Measurements from ENCODE around the gene CASK. TPM values are rescaled to one million over a fixed set of nuclear protein-coding genes. Genes with fewer than 3 reads are reported as not detected.

CASK gene
- polyA plus RNA-seq, 1 donor from 2014 or later = 58.3 TPM

GRCh38 chrX:41688835-41689234 lies 234.5 kb downstream of the CASK start, which contains the start of gene GPR34:
TSS of gene GPR34 (plus strand) at chrX:41688973. CDS start at chrX:41695634, 6,661 bp downstream.
- H4K20me1 ChIP-seq (ENCODE audit: insufficient read depth) = no peaks in the 10 kb centered on the region
- H3K9me3 ChIP-seq (ENCODE audit: low read length) = no peaks in the 10 kb centered on the region
- no peaks in the 10 kb centered on the region for H3F3A ChIP-seq (ENCODE audit: insufficient read depth, low read length, poor library complexity, severe bottlenecking)
- H3K4me3 ChIP-seq (ENCODE audit: low read length) = no peak within 1 kb of the TSS
- H3K9me2 ChIP-seq (ENCODE audit: insufficient read depth, low read length) = no peaks in the 10 kb centered on the region
- TF ChIP-seq RAD21 (conservative IDR thresholded peaks at IDR 0.05) (no peak), MXI1 (conservative IDR thresholded peaks at IDR 0.05; ENCODE audit: poor library complexity, severe bottlenecking) (no peak), EP300 (conservative IDR thresholded peaks at IDR 0.05; ENCODE audit: poor library complexity, severe bottlenecking) (no peak), EZH2 (IDR thresholded peaks at IDR 0.05; ENCODE audit: borderline replicate concordance, insufficient read depth, low read length, poor library complexity, severe bottlenecking) (no peak), CTCF (IDR thresholded peaks at IDR 0.05; ENCODE audit: poor library complexity, severe bottlenecking) (no peak), SMC3 (conservative IDR thresholded peaks at IDR 0.05; ENCODE audit: poor library complexity) (no peak), TAF1 (IDR thresholded peaks at IDR 0.05; ENCODE audit: low read depth) (no peak), POLR2AphosphoS5 (IDR thresholded peaks at IDR 0.05) (no peak)
- TF ChIP-seq, protein P1, sequence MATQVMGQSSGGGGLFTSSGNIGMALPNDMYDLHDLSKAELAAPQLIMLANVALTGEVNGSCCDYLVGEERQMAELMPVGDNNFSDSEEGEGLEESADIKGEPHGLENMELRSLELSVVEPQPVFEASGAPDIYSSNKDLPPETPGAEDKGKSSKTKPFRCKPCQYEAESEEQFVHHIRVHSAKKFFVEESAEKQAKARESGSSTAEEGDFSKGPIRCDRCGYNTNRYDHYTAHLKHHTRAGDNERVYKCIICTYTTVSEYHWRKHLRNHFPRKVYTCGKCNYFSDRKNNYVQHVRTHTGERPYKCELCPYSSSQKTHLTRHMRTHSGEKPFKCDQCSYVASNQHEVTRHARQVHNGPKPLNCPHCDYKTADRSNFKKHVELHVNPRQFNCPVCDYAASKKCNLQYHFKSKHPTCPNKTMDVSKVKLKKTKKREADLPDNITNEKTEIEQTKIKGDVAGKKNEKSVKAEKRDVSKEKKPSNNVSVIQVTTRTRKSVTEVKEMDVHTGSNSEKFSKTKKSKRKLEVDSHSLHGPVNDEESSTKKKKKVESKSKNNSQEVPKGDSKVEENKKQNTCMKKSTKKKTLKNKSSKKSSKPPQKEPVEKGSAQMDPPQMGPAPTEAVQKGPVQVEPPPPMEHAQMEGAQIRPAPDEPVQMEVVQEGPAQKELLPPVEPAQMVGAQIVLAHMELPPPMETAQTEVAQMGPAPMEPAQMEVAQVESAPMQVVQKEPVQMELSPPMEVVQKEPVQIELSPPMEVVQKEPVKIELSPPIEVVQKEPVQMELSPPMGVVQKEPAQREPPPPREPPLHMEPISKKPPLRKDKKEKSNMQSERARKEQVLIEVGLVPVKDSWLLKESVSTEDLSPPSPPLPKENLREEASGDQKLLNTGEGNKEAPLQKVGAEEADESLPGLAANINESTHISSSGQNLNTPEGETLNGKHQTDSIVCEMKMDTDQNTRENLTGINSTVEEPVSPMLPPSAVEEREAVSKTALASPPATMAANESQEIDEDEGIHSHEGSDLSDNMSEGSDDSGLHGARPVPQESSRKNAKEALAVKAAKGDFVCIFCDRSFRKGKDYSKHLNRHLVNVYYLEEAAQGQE (IDR thresholded peaks at IDR 0.05; ENCODE audit: borderline replicate concordance) = no peak
- no peak within 1 kb of the TSS for H3K27ac ChIP-seq (ENCODE audit: low read length)
- H3K4me2 ChIP-seq (ENCODE audit: low read length) = no peak within 1 kb of the TSS
- no peak within 1 kb of the TSS for H3K9ac ChIP-seq (ENCODE audit: low read length)
- no peak within 1 kb of the TSS for H2AFZ ChIP-seq (ENCODE audit: low read depth, low read length)
- no peaks in the 10 kb centered on the region for H3K36me3 ChIP-seq (ENCODE audit: insufficient read depth, low read length)
- H3K79me2 ChIP-seq (replicated peaks; ENCODE audit: insufficient read depth, low read length) = no peaks in the 10 kb centered on the region
- no peaks in the 10 kb centered on the region for H3K27me3 ChIP-seq (ENCODE audit: insufficient read depth, low read depth, low read length)

DNA sequence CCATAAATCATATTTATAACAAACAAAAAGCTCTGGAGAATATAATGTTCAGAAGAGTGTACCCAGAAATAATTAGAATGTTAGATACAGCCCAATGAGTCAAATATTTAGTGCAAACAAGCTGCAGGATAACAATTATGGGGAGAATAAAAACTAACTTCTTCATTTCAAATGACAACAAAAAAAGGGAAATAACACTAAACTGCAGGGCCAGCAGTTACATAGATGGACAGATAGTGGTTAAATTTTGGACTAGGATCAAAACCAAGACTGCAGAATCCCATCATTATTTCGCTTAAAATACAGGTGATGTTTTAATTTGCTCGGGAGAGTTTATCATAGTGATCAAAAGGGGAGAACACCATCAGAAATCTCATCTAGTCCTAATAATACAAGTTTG lies 235.2 kb downstream of the CASK start:
- TF ChIP-seq EP300 (conservative IDR thresholded peaks at IDR 0.05; ENCODE audit: poor library complexity, severe bottlenecking) = no peak
- TF ChIP-seq, protein P1 (IDR thresholded peaks at IDR 0.05; ENCODE audit: borderline replicate concordance) = no peak
- TF ChIP-seq TAF1 (IDR thresholded peaks at IDR 0.05; ENCODE audit: low read depth) = no peak
- TF ChIP-seq EZH2 (IDR thresholded peaks at IDR 0.05; ENCODE audit: borderline replicate concordance, insufficient read depth, low read length, poor library complexity, severe bottlenecking) = no peak
- TF ChIP-seq MXI1 (conservative IDR thresholded peaks at IDR 0.05; ENCODE audit: poor library complexity, severe bottlenecking) = no peak
- no peak for TF ChIP-seq POLR2AphosphoS5 (IDR thresholded peaks at IDR 0.05)
- no peak for TF ChIP-seq RAD21 (conservative IDR thresholded peaks at IDR 0.05)
- TF ChIP-seq SMC3 (conservative IDR thresholded peaks at IDR 0.05; ENCODE audit: poor library complexity) = no peak
- TF ChIP-seq CTCF (IDR thresholded peaks at IDR 0.05; ENCODE audit: poor library complexity, severe bottlenecking) = no peak
- no peaks in the 10 kb centered on the region for H3K79me2 ChIP-seq (replicated peaks; ENCODE audit: insufficient read depth, low read length)
- no peaks in the 10 kb centered on the region for H4K20me1 ChIP-seq (ENCODE audit: insufficient read depth)
- H3K9me2 ChIP-seq (ENCODE audit: insufficient read depth, low read length) = no peaks in the 10 kb centered on the region
- H3K4me2 ChIP-seq (ENCODE audit: low read length) = no peak overlapping the region
- H3K27me3 ChIP-seq (ENCODE audit: insufficient read depth, low read depth, low read length) = no peaks in the 10 kb centered on the region
- H3K27ac ChIP-seq (ENCODE audit: low read length) = no peak overlapping the region
- no peak overlapping the region for H3K4me3 ChIP-seq (ENCODE audit: low read length)
- H3K36me3 ChIP-seq (ENCODE audit: insufficient read depth, low read length) = no peaks in the 10 kb centered on the region
- no peak overlapping the region for H3K9ac ChIP-seq (ENCODE audit: low read length)
- no peaks in the 10 kb centered on the region for H3F3A ChIP-seq (ENCODE audit: insufficient read depth, low read length, poor library complexity, severe bottlenecking)
- no peaks in the 10 kb centered on the region for H3K9me3 ChIP-seq (ENCODE audit: low read length)
- no peak overlapping the region for H2AFZ ChIP-seq (ENCODE audit: low read depth, low read length)
